Neural cell (in vitro differentiated cells): ENCODE data around the gene FOXD4L3.
"Not testable (repeated sequence)": the region's sequence is repeated elsewhere in the genome, so short reads cannot be mapped to it uniquely, and the experiment has no call there.

ENCODE experiments used
- EP300 ChIP-seq: fragments of 450-650 bp; conservative IDR thresholded peaks from 2 replicates; pipeline ENCODE4 v1.6.1; 2014; ENCODE audit warnings: antibody characterized with exemption, mild to moderate bottlenecking, moderate library complexity; ENCODE audit not compliant: poor library complexity, severe bottlenecking
- RAD21 ChIP-seq: fragments of 450-650 bp; conservative IDR thresholded peaks from 2 replicates; pipeline ENCODE4 v1.6.1; 2014; ENCODE audit warnings: antibody characterized with exemption, mild to moderate bottlenecking, moderate library complexity
- REST ChIP-seq: IDR thresholded peaks from 2 replicates; pipeline ENCODE4 v1.6.1; 2012; ENCODE audit warnings: borderline replicate concordance
- SMC3 ChIP-seq: fragments of 450-650 bp; conservative IDR thresholded peaks from 2 replicates; pipeline ENCODE4 v1.6.1; 2014; ENCODE audit warnings: antibody characterized with exemption, mild to moderate bottlenecking, moderate library complexity; ENCODE audit not compliant: poor library complexity
- TAF1 ChIP-seq: IDR thresholded peaks from 2 replicates; pipeline ENCODE4 v1.6.1; 2012; ENCODE audit warnings: low read depth
- TF ChIP-seq, protein P1 (sequence below): fragments of 450-650 bp; IDR thresholded peaks from 2 replicates; pipeline ENCODE4 v1.5.1; 2014; ENCODE audit warnings: antibody characterized with exemption, mild to moderate bottlenecking, moderate library complexity; ENCODE audit not compliant: poor library complexity, severe bottlenecking

GRCh38 chr9:68304777-68305176, 2.1 kb downstream of the FOXD4L3 start:
- TF ChIP-seq REST, EP300, RAD21, TAF1, SMC3: not testable (repeated sequence)
- TF ChIP-seq, protein P1, sequence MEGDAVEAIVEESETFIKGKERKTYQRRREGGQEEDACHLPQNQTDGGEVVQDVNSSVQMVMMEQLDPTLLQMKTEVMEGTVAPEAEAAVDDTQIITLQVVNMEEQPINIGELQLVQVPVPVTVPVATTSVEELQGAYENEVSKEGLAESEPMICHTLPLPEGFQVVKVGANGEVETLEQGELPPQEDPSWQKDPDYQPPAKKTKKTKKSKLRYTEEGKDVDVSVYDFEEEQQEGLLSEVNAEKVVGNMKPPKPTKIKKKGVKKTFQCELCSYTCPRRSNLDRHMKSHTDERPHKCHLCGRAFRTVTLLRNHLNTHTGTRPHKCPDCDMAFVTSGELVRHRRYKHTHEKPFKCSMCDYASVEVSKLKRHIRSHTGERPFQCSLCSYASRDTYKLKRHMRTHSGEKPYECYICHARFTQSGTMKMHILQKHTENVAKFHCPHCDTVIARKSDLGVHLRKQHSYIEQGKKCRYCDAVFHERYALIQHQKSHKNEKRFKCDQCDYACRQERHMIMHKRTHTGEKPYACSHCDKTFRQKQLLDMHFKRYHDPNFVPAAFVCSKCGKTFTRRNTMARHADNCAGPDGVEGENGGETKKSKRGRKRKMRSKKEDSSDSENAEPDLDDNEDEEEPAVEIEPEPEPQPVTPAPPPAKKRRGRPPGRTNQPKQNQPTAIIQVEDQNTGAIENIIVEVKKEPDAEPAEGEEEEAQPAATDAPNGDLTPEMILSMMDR, result not testable (repeated sequence)
